ENCODE results near the gene RGS9BP.
"Not testable (repeated sequence)": the region's sequence is repeated elsewhere in the genome, so short reads cannot be mapped to it uniquely, and the experiment has no call there.

The RGS9BP gene

DNA sequence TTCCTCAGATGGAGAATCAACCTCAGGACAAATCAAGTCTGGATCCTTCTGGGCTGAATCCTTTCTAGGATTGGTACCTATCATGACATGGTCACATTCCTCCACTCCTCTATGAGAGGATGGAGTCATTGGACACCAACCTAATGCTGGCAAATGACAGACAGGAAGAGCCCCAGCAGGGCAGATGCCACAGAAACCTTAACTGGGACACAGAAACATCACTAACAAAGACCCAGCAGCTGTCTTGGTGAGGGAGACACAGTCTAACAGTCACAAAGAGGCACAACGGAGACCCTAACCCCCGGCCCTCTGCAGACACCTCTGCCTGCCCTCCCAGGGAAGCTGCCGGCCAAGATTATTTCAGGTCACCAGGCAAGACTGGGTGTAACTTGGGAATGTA is 2.8 kb upstream of the RGS9BP start:
- no peak for DNase-seq

DNA sequence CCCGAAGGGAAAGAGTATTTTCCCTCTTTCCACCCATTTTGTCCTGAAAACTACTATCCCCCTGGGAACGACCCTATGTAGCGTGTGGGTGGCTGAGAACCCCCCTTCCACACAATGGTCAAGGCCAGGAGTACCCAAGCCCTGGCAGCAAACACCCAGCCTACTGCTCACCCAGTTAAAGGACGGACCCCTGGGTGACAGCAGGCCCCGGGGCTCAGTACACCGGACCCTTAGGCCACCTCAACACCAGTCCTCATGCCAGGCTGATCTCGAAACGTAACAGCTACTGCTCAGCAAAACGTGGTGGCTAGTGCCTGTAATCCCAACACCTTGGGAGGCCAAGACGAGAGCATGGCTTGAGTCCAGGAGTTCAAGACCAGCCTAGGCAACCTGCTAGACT is 2.1 kb upstream of the RGS9BP start:
- no peak for DNase-seq

DNA sequence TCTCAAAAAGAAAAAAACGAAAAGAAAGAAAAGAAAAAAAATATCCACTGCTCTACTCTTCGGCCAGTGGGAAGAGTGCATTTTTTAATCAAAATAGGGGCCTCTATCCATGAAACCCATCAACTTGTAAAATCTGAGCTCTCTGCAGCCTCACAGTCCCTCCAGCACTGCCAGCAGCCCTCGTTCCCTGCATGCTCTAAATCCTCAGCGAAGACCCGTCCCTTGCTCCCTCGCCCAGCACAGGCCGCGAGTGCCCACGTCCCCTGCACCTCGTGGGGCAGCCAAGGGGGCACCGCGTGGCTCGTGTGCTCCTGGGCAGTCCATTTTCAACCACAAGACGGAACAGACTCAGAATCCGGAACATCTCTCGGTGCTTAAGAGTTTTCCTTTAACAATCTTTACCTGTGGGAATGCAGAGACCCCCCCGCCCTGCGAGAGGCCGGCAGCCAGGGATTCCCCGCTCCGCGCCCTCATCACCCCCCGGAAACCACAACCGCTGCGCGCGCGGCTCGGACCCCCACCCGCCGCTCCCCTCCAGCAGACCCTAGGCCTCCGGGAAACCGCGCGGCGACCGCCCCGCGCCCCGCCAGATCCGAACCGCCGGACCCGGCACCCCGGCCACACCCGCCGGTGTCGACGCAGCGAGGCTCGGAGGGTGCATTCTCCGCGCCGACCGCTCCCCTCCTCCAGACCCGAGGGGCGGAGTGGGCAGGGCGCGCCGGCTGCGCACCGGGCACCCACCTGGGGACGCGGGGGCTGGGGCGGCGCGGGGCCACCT is 1.3 kb upstream of the RGS9BP start:
- no peak for DNase-seq

DNA sequence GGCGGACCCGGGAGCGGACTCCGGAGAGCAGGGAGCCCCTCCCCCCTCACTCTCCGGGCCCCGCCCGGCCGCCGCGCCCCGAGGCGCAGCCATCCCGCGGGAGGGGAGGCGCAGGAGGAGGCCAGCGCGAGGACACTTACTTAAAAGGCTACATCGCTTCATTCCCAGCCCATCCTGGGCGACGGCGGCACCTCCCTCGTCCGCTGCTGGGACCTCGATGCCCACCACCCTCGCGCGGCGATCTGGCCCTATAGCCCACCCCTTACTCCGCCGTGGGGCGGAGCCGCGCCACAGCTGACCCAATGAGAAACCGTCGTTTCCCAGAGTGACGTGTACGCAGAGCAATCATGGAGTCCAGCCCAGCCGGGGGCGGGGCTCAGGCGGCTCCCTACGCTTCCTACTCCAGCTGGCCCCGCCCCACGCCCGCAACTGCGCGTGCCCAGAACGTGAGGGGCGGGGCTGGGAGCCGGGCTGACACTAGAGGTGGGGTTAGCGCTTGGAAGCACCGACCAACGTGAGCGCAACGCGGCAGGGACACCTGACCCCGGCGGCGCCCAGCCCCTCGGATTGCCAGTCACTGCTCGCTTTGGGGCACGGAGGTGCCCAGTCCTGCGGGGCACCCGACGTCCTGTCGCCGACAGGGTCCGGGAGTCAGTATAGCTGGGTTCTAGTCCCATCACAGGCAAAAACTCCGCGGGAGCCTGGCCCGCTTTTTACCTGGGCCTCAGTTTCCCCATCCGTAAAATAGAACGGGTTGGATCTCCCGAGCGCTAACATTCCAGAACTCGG is 523 bp upstream of the RGS9BP start, which contains the start of gene ANKRD27:
ANKRD27 (minus strand) TSS at position 250 of the 789 bp plus-strand sequence. CDS start 16,165 bp downstream, outside the sequence.
- DNase-seq, result peak; percentile 98

DNA sequence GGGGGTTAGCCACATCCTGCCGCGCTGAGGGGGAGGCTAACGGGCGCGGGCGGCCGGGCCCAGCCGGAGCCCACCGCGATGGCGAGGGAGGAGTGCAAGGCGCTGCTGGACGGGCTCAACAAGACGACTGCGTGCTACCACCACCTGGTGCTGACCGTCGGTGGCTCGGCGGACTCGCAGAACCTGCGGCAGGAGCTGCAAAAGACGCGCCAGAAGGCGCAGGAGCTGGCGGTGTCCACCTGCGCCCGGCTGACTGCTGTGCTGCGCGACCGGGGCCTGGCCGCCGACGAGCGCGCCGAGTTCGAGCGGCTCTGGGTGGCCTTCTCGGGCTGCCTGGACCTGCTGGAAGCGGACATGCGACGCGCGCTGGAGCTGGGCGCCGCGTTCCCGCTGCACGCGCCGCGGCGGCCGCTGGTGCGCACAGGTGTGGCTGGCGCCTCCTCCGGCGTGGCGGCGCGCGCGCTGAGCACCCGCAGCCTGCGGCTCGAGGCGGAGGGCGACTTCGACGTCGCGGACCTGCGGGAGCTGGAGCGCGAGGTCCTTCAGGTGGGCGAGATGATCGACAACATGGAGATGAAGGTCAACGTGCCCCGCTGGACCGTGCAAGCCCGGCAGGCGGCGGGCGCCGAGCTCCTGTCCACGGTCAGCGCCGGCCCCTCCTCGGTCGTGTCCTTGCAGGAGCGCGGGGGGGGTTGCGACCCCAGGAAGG is 692 bp downstream of the RGS9BP start:
- DNase-seq, result peak; percentile 14

DNA sequence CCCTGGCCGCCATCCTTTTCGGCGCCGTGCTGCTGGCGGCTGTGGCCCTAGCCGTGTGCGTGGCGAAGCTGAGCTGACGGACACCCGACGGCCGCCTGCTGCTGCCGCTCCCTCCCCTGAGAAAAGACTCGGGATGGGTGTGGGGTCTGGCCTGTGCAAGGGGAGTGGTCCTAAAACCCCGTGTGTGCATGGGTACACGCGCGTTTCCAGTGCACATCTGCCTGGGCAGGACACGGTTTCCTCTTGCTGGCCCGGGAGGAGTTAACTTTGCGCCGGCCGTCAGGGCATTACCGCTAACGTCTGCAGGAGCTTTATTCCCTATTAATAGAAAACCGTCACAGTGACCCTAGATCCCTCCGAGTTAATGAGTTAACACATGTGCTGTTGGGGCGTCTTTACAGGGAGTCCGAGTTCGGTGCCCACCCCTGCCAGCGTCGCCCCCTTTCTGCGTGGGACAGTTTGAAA is 1.3 kb downstream of the RGS9BP start:
- no peak for DNase-seq

DNA sequence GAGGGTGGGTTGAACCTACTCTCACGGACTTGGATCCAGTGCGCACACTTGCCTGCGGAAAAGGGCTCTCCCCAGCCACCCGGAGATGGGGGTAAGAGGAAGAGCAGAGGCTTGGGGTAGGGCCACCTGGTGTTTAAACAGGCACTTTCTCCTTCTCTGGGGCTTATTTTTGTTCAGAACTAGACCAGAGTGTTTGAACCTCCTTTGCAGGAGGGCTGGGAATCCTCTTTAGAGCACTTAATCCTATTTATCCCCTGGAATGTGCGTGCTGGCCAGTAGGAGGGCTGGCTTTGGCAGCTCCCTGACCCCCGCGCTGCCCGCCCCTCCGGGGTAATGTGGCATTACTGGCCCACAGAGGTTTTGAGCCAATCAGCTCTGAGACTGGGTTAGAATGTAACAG is 2.0 kb downstream of the RGS9BP start:
- no peak for DNase-seq

DNA sequence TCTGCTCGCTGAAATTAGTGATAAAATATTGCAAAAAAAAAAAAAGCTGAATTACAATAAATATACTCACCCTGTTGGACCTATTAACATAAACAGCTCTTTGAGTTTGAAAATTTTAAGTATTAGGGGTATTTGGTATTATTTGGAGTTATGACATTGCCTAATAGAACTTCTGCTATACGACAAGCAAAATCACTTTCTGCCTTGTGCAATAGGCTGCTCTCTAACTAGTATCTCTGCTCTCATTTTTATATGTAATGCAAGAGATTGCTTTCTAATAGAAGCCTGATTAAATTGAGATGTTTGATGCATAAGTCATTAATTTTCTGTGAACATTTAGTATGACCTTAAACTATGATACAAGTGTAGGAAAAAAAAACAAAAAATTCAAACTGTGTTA is 5.3 kb downstream of the RGS9BP start:
- DNase-seq, result no peak

DNA sequence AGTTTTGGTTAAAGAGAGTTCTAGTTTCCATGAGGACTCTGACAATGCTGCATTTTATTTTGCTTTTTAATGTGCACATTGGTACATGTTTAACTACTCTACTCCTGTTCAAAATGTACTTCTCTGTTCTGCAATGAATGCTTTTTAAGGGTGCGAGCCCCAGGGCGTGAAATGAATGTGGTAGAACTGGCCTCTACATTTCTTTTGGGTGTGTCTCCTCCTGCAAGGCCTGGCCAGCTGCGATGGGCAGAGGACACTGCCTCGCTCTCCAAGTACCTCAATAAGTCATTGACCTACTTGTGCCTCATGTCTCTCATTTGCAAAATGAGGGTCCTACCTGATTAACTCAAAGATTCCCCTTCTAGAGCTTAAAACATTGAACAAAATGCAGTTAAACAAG is 6.7 kb downstream of the RGS9BP start:
- no peak for DNase-seq

DNA sequence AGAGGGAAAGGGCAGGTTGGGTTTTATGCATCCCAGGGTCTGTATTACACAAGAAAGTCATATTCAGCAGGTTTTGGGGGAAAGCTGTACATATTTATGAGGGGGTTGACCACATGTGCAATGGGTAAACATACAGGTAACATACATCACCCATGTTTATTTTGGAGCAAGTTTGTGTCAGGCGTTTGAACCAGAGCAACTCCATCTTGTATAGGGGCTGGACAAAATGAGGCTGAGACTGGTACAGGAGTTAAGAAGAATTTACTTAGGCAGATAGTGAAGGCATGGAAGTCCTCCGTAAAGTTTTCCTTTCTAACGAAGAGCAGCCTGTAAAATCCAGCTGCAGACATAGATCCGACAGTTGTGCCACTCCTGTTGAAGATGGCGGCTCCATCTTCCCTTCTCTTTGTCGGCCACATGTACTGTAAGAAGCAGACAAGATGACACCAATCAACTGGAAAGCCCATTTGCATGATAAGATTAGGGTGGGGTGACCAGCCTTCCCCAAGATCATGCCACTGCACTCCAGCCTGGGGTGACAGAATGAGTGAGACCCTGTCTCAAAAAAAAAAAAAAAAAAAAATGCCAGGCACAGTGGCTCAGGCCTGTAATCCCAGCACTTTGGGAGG is 11.3 kb downstream of the RGS9BP start:
- no peak for DNase-seq

DNA sequence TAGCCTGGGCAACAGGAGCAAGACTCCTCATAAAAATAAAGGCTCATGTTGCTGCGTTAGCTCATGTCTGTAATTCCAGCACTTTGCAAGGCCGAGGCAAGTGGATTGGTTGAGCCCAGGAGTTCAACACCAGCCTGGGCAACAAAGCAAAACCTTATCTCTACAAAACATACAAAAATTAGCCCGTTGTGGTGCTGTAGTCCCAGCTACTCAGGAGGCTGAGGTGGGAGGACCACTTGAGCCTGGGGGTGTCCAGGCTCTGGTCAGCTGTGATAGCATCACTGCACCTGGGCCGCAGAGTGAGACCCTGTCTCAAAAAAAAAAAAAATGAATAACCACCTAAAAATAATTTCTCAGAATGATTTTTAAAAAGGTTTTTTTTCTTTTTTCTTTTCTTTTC is 12.0 kb downstream of the RGS9BP start:
- DNase-seq, result no peak

DNA sequence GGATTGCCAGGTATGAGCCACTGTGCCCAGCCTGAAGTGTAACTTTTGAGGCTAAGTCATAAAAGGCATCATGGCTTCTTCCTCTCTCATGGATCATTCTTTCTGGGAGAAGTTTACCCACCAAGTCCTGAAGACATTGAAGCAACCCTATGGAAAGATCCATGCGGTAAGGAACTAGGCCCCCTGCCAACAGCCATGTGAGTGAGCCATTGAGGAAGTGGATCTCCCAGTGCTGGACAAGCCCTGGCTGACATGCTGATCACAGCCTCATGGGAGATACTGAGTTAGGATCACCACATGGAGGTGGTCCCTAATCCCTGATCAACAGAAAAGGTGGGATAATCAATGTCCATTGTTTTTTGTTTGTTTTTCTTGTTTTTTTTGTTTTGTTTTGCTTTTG is 12.7 kb downstream of the RGS9BP start:
- no peak for DNase-seq

DNA sequence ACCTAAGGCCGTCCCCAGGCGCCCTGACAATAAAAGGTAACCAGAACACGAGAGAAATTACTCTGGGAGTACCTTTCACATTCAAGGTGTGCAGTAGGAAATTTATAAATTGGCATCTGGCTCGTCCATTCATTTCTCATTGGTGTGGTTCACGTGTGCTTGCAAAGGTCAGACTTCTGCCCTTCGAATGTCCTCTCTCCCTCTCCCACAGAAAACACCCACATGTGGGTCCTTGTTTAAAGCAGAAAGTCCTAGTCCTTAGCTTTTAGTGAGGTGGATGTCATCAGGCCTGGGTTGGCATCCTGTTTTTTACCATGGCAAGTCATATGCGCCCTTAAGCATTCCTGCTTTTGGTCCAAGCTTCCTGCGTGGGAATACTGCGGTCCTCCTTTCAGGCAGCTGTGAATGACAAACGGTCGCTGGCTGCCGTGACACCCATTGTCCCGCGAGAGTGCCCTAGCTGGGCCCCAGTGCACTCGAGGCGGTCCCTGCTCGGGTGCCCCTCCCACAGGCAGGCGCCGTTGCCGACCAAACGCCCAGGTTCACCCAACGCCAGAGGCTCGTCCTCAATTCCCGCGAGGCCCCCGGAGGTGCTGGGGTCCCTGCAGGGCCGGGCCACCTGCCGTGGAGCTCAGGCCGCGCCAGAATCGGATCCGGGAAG is 15.8 kb downstream of the RGS9BP start, which contains the start of gene NUDT19:
NUDT19 (plus strand) TSS at position 531 of the 661 bp plus-strand sequence. CDS start 140 bp downstream, outside the sequence.
- peak; percentile 89 for DNase-seq

DNA sequence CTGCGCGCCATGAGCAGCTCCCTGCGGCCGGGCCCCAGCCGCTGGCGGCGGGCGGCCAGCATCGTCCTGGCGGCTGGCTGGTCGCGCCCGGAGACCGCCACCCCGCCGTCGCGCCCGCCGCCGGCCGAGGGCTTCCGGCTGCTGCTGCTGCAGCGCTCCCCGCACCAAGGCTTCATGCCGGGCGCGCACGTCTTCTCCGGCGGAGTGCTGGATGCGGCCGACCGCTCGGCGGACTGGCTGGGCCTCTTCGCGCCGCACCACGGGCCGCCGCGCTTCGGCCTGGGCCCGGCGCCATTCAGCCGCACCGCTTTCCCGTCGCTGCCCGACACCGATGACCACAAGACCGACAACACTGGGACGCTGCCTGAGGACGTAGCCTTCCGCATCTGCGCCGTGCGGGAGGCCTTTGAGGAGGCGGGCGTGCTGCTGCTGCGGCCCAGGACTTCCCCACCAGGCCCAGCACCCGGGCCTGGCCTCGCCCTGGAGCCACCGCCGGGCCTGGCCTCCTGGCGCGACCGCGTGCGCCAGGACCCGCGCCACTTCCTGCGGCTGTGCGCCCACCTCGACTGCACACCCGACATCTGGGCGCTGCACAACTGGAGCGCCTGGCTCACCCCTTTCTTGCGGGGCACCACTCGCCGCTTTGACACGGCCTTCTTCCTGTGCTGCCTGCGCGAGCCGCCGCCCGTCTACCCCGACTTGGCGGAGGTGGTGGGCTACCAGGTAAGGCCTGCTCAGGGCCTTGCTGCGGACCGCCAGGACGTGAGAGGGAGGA is 16.5 kb downstream of the RGS9BP start:
- peak; percentile 62 for DNase-seq

DNA sequence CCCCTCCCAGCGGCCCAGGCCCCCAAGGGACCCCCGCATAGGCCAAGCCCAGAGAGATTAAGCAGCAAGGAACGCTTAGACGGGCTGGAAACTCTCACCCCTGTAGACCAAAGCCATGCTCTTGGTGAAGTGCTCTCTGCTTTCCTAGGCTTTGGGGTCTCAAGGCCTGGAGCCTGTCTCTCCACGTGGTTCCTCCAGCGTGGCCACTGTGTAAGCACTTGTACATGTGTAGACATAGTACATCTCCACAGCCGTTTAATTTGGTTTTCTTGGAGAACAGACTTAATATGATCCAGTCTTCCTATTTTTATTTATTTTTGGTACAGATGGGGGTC is 17.0 kb downstream of the RGS9BP start:
- DNase-seq, result no peak

DNA sequence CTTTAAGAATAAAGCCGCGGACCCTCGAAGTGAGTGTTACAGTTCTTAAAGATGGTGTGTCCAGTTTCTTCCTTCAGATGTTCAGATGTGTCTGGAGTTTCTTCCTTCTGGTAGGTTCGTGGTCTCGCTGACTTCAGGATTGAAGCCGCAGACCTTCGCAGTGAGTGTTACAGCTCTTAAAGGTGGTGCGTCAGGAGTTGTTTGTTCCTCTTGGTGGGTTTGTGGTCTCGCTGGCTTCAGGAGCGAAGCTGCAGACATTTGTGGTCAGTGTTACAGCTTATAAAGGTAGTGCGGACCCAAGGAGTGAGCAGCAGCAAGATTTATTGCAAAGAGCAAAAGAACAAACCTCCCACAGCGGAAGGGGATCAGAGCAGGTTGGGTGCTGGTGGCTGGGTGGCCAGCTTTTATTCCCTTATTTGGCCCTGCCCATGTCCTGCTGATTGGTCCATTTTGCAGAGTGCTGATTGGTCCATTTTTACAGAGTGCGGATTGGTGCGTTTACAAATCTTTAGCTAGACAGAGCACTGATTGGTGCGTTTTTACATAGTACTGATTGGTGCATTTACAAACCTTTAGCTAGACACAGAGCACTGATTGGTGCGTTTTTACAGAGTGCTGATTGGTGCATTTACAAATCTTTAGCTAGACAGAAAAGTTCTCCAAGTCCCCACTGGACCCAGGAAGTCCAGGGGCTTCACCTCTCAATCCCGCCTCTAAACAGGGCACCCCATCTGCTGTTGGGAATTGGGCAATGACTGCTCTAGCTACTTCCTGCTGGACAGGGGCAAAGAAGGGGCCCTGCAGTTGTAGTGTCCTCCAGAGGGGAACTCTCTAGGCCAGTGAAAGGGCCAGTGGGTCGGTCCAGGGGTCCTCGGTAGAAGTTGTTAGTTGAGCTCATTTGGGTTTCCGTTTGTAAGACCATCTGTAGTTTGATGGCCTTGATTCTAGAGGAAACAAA is 17.8 kb downstream of the RGS9BP start:
- DNase-seq, result peak; percentile 17

DNA sequence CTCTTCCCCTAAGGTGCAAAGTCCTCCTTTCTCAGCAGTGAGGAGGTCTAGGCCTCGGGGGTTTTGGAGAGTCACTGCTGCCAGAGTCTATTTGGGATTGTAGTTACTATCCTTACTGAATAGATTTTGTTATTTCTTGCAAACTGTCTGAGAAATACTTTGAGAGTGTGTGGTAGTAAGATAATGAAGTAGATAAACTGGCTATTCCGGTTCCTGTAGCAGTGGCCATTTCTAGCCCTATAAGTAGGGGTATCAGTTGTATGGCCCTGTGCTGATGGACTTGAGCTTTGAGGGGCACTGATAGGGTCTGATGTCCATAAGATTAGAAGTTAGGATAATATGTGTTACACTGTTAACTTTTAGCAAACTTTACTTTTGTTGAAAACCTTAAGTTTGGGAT is 18.7 kb downstream of the RGS9BP start:
- not testable (repeated sequence) for DNase-seq

DNA sequence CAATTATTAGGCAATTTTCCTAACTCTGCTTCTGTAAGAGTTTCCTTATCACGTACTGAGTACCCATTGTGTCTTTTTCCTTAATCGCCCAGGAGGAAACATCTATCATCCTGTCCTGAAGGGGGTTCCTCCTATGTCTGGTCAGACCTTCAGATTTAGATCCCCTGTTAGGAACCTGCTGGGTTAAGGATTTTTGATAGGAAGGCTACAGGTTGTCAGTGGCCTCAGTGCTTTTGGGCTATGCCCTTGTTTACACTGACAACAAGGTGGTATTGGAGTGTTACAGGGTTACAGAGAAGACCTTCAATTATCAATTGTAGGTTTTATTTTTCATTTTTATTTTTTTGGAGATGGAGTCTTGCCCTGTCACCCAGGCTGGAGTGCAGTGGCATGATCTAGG is 19.2 kb downstream of the RGS9BP start:
- DNase-seq, result not testable (repeated sequence)

DNA sequence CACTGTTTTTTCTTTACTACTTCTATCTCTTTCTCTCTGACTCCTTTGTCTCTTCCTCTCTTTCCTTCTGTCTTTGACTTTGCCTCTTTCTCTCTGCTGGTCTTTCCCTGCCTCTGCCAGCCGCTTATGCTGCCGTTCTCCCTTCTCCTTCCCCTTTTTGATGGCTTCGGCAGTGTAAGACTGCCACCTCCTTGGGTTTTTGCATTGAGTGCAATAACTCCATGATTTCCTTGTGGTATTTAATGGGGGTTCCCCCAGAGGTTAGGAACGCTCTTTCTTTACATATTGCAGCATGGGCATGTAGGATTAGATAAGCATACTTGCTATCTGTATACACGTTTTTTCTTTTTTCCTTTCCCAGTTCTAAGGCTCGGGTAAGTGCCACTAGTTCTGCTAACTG is 19.9 kb downstream of the RGS9BP start:
- DNase-seq, result not testable (repeated sequence)

DNA sequence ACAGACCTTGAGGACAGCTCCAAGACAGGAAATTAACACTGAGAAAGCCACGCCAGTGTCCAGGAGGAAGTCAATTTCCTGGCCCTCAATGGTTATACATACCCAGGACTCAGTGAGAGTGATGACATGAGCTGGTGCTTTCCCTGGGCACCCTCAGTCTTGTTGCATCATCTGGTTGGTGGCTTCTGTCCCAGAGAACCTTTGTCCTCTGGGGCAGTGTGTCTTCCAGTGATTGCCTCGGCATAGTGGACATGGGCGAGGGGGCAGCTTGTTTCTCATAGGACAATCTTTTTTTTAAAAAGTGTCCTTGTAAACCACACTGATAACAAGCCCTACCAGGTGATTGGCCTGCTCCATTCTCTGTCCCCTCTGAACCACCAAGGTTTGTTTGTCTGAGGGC is 21.1 kb downstream of the RGS9BP start:
- not testable (repeated sequence) for DNase-seq

Data from EL (cell line).